ENCODE results near the gene SORBS1. TPM values are rescaled to one million over a fixed set of nuclear protein-coding genes. Genes with fewer than 3 reads are reported as not detected.

SORBS1 gene
- total and polyA plus RNA-seq, 8 donors: 34.4 to 713 (median 168) TPM

DNA sequence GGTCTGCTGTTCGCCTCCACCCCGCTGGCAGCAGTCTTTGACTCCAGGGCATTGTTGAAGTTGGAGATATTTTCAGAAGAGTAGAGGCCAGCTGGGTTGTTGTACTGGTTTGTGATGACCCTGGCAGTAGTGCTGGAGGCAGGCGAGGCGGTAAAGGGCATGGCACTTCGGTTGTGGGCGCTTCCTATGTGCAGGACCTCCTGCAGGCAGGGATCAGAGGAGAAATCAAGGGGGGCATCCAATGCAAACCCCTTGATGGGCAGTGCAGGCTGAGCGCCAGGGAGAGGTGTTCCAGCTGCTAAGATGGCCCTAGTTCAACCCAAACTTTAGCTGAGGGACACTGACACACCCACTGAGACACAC is 297.3 kb downstream of the SORBS1 start:
- no peak overlapping the region for H3K27ac ChIP-seq
- intact Hi-C loops (cut with DNase I; ENCODE audit: low total_unique reads): no loop called here
- no peaks in the 10 kb centered on the region for H3K9me3 ChIP-seq
- TF ChIP-seq POLR2AphosphoS5 (IDR thresholded peaks at IDR 0.05) (no peak), EP300 (IDR thresholded peaks at IDR 0.05) (no peak), POLR2A (IDR thresholded peaks at IDR 0.05) (no peak)
- H3K36me3 ChIP-seq: peaks cover 9 to 70% (median 58%) of the 10 kb centered on the region in 4 donors
- no peak for DNase-seq
- H3K4me1 ChIP-seq: peaks cover 21 to 59% (median 43%) of the 10 kb centered on the region in 4 donors
- no peaks in the 10 kb centered on the region for H3K27me3 ChIP-seq
- H3K4me3 ChIP-seq: no peak overlapping the region
- 72 to 90% (median 80%) methylated on average over 6 to 7 of the region's 7 CpGs for WGBS, 5 donors

GRCh38 chr10:95262763-95263518 is 298.2 kb downstream of the SORBS1 start:
- peaks cover 9 to 71% (median 58%) of the 10 kb centered on the region in 4 donors for H3K36me3 ChIP-seq
- H3K9me3 ChIP-seq: no peaks in the 10 kb centered on the region
- peaks cover 21 to 50% (median 35%) of the 10 kb centered on the region in 4 donors for H3K4me1 ChIP-seq
- DNase-seq: no peak
- no peak overlapping the region for H3K4me3 ChIP-seq
- no peak overlapping the region for H3K27ac ChIP-seq
- intact Hi-C loops (cut with DNase I; ENCODE audit: low total_unique reads): no loop called here
- 63 to 79% (median 71%) methylated on average over 5 of the region's 5 CpGs for WGBS, 5 donors
- no peaks in the 10 kb centered on the region for H3K27me3 ChIP-seq
- no peak for TF ChIP-seq POLR2AphosphoS5 (IDR thresholded peaks at IDR 0.05)

- no peak overlapping the region for H3K4me3 ChIP-seq
- intact Hi-C loops (cut with DNase I; ENCODE audit: low total_unique reads): no loop called here
- H3K36me3 ChIP-seq: peaks cover 9 to 77% (median 65%) of the 10 kb centered on the region in 4 donors
- H3K27me3 ChIP-seq: no peaks in the 10 kb centered on the region
- H3K4me1 ChIP-seq: peaks cover 15 to 39% (median 30%) of the 10 kb centered on the region in 4 donors
- TF ChIP-seq POLR2A (IDR thresholded peaks at IDR 0.05): no peak
- no peak for TF ChIP-seq EP300 (IDR thresholded peaks at IDR 0.05)
- no peak for TF ChIP-seq POLR2AphosphoS5 (IDR thresholded peaks at IDR 0.05)
- TF ChIP-seq, protein P1, sequence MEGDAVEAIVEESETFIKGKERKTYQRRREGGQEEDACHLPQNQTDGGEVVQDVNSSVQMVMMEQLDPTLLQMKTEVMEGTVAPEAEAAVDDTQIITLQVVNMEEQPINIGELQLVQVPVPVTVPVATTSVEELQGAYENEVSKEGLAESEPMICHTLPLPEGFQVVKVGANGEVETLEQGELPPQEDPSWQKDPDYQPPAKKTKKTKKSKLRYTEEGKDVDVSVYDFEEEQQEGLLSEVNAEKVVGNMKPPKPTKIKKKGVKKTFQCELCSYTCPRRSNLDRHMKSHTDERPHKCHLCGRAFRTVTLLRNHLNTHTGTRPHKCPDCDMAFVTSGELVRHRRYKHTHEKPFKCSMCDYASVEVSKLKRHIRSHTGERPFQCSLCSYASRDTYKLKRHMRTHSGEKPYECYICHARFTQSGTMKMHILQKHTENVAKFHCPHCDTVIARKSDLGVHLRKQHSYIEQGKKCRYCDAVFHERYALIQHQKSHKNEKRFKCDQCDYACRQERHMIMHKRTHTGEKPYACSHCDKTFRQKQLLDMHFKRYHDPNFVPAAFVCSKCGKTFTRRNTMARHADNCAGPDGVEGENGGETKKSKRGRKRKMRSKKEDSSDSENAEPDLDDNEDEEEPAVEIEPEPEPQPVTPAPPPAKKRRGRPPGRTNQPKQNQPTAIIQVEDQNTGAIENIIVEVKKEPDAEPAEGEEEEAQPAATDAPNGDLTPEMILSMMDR (IDR thresholded peaks at IDR 0.05): no peak
- 88 to 99% (median 94%) methylated on average over 3 of the region's 3 CpGs for WGBS, 5 donors
- no peaks in the 10 kb centered on the region for H3K9me3 ChIP-seq
- DNase-seq: no peak
- peak overlapping the region in 2 of 5 donors; percentile 67 to 70 for H3K27ac ChIP-seq
These were observed 299.2 kb downstream of the SORBS1 start for GRCh38 chr10:95261926-95262325.

Other genes starting within 250 kb of the SORBS1 start
- 10 to 100 TPM; 26.8 to 87.6 (median 33.9) TPM for gene ALDH18A1, start 95.3 kb upstream of the SORBS1 start, total RNA-seq
- gene ALDH18A1, start 95.3 kb upstream of the SORBS1 start, polyA plus RNA-seq: 10 to 100 TPM; 11.3 to 19.2 (median 16.6) TPM
- gene TCTN3, start 132.6 kb upstream of the SORBS1 start, total RNA-seq: 10 to 100 TPM in 2 of 5 donors, 1 to 10 TPM in 3; 1.2 to 31.6 (median 9.3) TPM
- 10 to 100 TPM in 2 of 3 donors, 1 to 10 TPM in 1; 8.6 to 12.1 (median 10.1) TPM for gene TCTN3, start 132.6 kb upstream of the SORBS1 start, polyA plus RNA-seq
- gene ENTPD1, start 194.8 kb upstream of the SORBS1 start, total RNA-seq: 10 to 100 TPM in 4 of 5 donors, 1 to 10 TPM in 1; 4.5 to 56.7 (median 14.0) TPM
- gene ENTPD1, start 194.8 kb upstream of the SORBS1 start, polyA plus RNA-seq: 1 to 10 TPM; 3.7 to 6.0 (median 3.8) TPM